Measurements from ENCODE around the gene RBM44. TPM values are rescaled to one million over a fixed set of nuclear protein-coding genes. Genes with fewer than 3 reads are reported as not detected.

Gene RBM44
- total RNA-seq, 2 donors from 2014 or later, result 0.35 to 0.48 TPM

DNA sequence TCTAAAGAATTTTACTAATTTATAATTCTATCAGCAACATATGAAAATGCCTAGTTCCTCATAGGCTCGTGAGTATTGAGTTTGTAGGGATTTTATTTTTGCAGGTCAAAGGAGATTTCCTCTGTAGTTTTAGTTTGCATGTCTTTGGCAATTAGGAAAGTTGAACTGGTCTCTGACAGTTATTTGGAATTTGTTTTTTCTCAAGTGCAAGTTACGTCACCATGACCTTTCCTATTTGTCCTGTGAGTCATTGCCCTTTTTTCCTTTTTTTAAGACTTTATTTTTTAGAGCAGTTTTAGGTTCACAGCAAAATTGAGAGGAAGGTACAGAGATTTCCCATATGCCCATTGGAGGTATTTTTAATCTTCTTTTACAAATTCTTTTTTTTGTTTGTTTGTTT, 89.8 kb downstream of the RBM44 start:
- no peaks in the 10 kb centered on the region for H3K27me3 ChIP-seq
- no peak overlapping the region for H3K27ac ChIP-seq
- no peak overlapping the region for H3K9ac ChIP-seq (ENCODE audit: low read depth in 2 of 2, low read length in 2 of 2)
- H3K4me1 ChIP-seq, result no peaks in the 10 kb centered on the region
- H3K36me3 ChIP-seq, result no peaks in the 10 kb centered on the region
- no peak for DNase-seq
- intact Hi-C loops (cut with DNase I), result no loop called here
- TF ChIP-seq, protein P1, sequence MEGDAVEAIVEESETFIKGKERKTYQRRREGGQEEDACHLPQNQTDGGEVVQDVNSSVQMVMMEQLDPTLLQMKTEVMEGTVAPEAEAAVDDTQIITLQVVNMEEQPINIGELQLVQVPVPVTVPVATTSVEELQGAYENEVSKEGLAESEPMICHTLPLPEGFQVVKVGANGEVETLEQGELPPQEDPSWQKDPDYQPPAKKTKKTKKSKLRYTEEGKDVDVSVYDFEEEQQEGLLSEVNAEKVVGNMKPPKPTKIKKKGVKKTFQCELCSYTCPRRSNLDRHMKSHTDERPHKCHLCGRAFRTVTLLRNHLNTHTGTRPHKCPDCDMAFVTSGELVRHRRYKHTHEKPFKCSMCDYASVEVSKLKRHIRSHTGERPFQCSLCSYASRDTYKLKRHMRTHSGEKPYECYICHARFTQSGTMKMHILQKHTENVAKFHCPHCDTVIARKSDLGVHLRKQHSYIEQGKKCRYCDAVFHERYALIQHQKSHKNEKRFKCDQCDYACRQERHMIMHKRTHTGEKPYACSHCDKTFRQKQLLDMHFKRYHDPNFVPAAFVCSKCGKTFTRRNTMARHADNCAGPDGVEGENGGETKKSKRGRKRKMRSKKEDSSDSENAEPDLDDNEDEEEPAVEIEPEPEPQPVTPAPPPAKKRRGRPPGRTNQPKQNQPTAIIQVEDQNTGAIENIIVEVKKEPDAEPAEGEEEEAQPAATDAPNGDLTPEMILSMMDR (IDR thresholded peaks at IDR 0.05), result no peak
- H3K4me3 ChIP-seq, result no peak overlapping the region
- H3K9me3 ChIP-seq, result no peaks in the 10 kb centered on the region

DNA sequence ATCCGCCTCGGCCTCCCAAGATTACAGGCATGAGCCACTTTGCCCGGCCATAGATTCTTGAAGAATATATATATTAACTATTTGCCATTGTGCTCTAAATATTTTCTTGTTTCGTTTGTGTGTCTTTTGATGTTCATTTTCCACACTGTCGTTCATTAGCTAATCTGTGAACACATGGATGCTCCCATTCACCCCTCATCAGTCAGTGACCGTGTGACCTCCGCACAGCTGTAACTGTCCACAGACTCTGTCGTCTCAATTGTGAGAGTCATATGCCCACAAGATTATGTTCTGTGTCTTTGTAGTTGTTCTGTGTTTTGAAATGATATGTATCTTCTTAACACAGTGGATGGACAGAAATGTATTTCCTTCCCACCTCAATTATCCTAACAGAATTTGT, 90.4 kb downstream of the RBM44 start:
- Histone ChIP-seq H3K9ac (ENCODE audit: low read depth in 2 of 2, low read length in 2 of 2) (no peak overlapping the region), H3K4me3 (no peak overlapping the region), H3K27me3 (no peaks in the 10 kb centered on the region), H3K36me3 (no peaks in the 10 kb centered on the region), H3K4me1 (no peaks in the 10 kb centered on the region), H3K27ac (no peak overlapping the region), H3K9me3 (no peaks in the 10 kb centered on the region)
- TF ChIP-seq, protein P1 (IDR thresholded peaks at IDR 0.05), result no peak
- intact Hi-C loops (cut with DNase I), result no loop called here
- no peak for DNase-seq

DNA sequence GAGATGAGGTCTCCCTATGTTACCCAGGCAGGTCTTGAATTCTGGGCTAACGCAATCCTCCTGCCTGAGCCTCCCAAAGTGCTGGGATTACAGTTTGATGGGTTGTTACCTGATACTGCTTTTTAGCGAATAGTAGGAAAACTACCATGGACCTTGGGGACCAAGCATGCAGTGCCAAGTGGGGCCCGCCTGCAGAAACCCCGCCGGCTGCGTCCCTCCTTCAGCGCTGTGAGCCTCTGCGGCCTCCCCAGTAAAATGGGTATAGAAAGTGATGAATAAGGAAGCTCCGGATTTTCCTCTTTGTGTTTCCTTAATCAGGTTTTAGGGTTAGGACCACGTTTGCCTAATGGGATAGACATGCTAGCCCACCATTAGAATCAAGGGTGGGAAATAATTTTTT, 91.2 kb downstream of the RBM44 start:
- no peak overlapping the region for H3K4me3 ChIP-seq
- H3K9ac ChIP-seq (ENCODE audit: low read depth in 2 of 2, low read length in 2 of 2), result no peak overlapping the region
- no peaks in the 10 kb centered on the region for H3K4me1 ChIP-seq
- no peaks in the 10 kb centered on the region for H3K9me3 ChIP-seq
- H3K27ac ChIP-seq, result no peak overlapping the region
- DNase-seq, result no peak
- no peaks in the 10 kb centered on the region for H3K36me3 ChIP-seq
- no peaks in the 10 kb centered on the region for H3K27me3 ChIP-seq
- TF ChIP-seq, protein P1 (IDR thresholded peaks at IDR 0.05), result no peak
- intact Hi-C loops (cut with DNase I), result no loop called here

Other genes with a start within 250 kb of the RBM44 start
- gene PRLH, start 232.2 kb upstream of the RBM44 start, total RNA-seq, result not detected
- gene RAB17, start 208.0 kb upstream of the RBM44 start, total RNA-seq, result 10 to 100 TPM; 32.5 to 34.7 TPM
- 100 to 1,000 TPM; 114 to 133 TPM for gene LRRFIP1, start 171.2 kb upstream of the RBM44 start, total RNA-seq
- 10 to 100 TPM in 1 of 2 donors, 1 to 10 TPM in 1; 2.7 to 27.2 TPM for gene RAMP1, start 60.8 kb downstream of the RBM44 start, total RNA-seq
- gene UBE2F, start 168.2 kb downstream of the RBM44 start, total RNA-seq, result 10 to 100 TPM; 51.8 to 54.7 TPM